Measurements from ENCODE around the gene DCAF8. TPM values are rescaled to one million over a fixed set of nuclear protein-coding genes. Genes with fewer than 3 reads are reported as not detected.

Gene DCAF8
- total RNA-seq, 1 experiment from 2014 or later = 143 TPM

GRCh38 chr1:160211046-160211790 is 51.1 kb downstream of the DCAF8 start:
- no peak for TF ChIP-seq PRDM15 (CRISPR knock-in tag; IDR thresholded peaks at IDR 0.05)
- TF ChIP-seq CREB1 (CRISPR knock-in tag; IDR thresholded peaks at IDR 0.05) = no peak
- TF ChIP-seq ATF2 (CRISPR knock-in tag; IDR thresholded peaks at IDR 0.05; ENCODE audit: borderline replicate concordance, low read depth) = no peak
- TF ChIP-seq CTCF (IDR thresholded peaks at IDR 0.05) = no peak
- TF ChIP-seq ZSCAN18 (CRISPR knock-in tag; IDR thresholded peaks at IDR 0.05) = no peak
- POLR2A ChIA-PET = interaction anchor here (1.0 kb wide), 1 partner anchor 21 kb away, joined by 3 read pairs; the partner anchor contains the start of gene CASQ1
- Mint-ChIP-seq H3K27ac (no peak overlapping the region), H3K36me3 (peaks cover 53% of the 10 kb centered on the region), H3K4me3 (no peak overlapping the region), H3K9me3 (no peaks in the 10 kb centered on the region), H3K4me1 (peaks cover 50% of the 10 kb centered on the region), H3K27me3 (ENCODE audit: low read depth) (no peaks in the 10 kb centered on the region)
- CTCF ChIA-PET = interaction anchor here (0.7 to 8.9 kb wide), 12 partner anchors 8 to 126 kb away, joined by 3 to 85 read pairs (median 9); partner anchors contain the start of genes CASQ1 and IGSF8
- DNase-seq (ENCODE audit: low spot score) (peak; percentile 39), ATAC-seq (no peak)

- TF ChIP-seq RELA (CRISPR knock-in tag; IDR thresholded peaks at IDR 0.05; ENCODE audit: borderline replicate concordance) (no peak), IRF2 (CRISPR knock-in tag; IDR thresholded peaks at IDR 0.05; ENCODE audit: borderline replicate concordance, low read depth) (no peak), ZNF138 (CRISPR knock-in tag; conservative IDR thresholded peaks at IDR 0.05) (no peak), ZNF121 (CRISPR knock-in tag; IDR thresholded peaks at IDR 0.05) (no peak), ARID4B (CRISPR knock-in tag; IDR thresholded peaks at IDR 0.05; ENCODE audit: borderline replicate concordance) (no peak), ATF3 (CRISPR knock-in tag; conservative IDR thresholded peaks at IDR 0.05) (no peak), MYBL2 (CRISPR knock-in tag; IDR thresholded peaks at IDR 0.05) (no peak), ZNF423 (CRISPR knock-in tag; IDR thresholded peaks at IDR 0.05) (no peak), ZNF416 (CRISPR knock-in tag; IDR thresholded peaks at IDR 0.05) (no peak)
- DNase-seq (ENCODE audit: low spot score) (no peak), ATAC-seq (no peak)
- Mint-ChIP-seq H3K4me1 (peaks cover 53% of the 10 kb centered on the region), H3K27me3 (ENCODE audit: low read depth) (no peaks in the 10 kb centered on the region), H3K4me3 (no peak overlapping the region), H3K36me3 (peaks cover 46% of the 10 kb centered on the region), H3K9me3 (no peaks in the 10 kb centered on the region), H3K27ac (no peak overlapping the region)
- ChIA-PET CTCF (interaction anchor here (0.7 to 8.9 kb wide), 9 partner anchors 9 to 125 kb away, joined by 3 to 85 read pairs (median 9); no protein-coding TSS in a partner anchor), POLR2A (no interaction called here)
Measured at GRCh38 chr1:160210561-160210960, 51.8 kb downstream of the DCAF8 start.

Data from WTC11 (cell line).